Measurements from ENCODE around the gene MACROD2. TPM values are rescaled to one million over a fixed set of nuclear protein-coding genes. Genes with fewer than 3 reads are reported as not detected.

Gene MACROD2
- total RNA-seq, 4 donors from 2014 or later, result 2.1 to 28.1 (median 12.6) TPM

- no peak for DNase-seq
- intact Hi-C loops (cut with DNase I; ENCODE audit: low total_unique reads), result no loop called here
- Histone ChIP-seq H3K27me3 (no peaks in the 10 kb centered on the region), H3K27ac (no peak overlapping the region), H3K4me1 (no peaks in the 10 kb centered on the region), H3K9me3 (no peaks in the 10 kb centered on the region), H3K36me3 (no peaks in the 10 kb centered on the region), H3K4me3 (no peak overlapping the region)
- no peak for TF ChIP-seq POLR2A (IDR thresholded peaks at IDR 0.05)
- no peak for TF ChIP-seq CTCF (IDR thresholded peaks at IDR 0.05)
Observed at GRCh38 chr20:15336011-15336410, 1340.7 kb downstream of the MACROD2 start.

DNA sequence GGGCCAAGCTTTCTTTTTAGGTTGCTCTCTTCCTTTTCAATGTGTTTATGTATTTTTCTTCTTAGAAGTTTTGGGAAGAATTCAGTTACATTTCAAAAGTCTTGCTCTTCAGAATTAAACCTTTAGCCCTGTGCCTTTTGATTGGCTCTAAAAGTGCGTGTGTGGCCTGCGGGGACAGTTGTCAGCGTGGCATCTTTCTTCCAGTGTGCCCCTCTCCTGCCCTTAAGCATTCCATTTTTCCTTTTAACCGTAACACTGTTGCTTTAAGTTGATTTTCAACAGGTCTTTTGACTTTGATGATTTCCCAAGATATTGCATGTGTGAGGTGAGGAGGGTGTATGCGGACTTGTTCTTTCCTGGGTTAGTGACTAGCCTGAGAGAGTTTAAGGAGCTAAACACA, 1341.2 kb downstream of the MACROD2 start:
- Histone ChIP-seq H3K4me3 (no peak overlapping the region), H3K36me3 (no peaks in the 10 kb centered on the region), H3K27me3 (no peaks in the 10 kb centered on the region), H3K27ac (no peak overlapping the region), H3K4me1 (no peaks in the 10 kb centered on the region), H3K9me3 (no peaks in the 10 kb centered on the region)
- DNase-seq, result no peak
- intact Hi-C loops (cut with DNase I; ENCODE audit: low total_unique reads), result no loop called here
- TF ChIP-seq CTCF (IDR thresholded peaks at IDR 0.05) (no peak), POLR2A (IDR thresholded peaks at IDR 0.05) (no peak)

DNA sequence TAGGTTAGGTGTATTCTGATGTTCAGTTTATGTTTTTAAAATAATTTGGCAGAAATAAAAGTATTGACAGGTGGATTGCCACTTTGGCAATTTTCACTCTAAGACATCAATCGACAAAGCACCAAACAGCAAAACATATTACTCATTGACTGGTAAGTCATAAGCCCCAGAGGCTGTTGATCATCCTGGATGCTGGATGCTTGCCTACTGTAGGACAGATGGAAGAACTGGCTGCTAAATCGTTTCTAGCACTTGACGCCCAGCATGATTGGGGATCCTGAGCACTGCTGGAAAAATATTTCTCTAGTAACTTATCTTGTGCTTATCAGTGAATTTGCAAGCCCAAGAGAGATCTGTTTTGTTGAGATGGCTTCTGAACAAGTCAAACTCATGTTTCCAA, 1343.9 kb downstream of the MACROD2 start:
- intact Hi-C loops (cut with DNase I; ENCODE audit: low total_unique reads), result no loop called here

DNA sequence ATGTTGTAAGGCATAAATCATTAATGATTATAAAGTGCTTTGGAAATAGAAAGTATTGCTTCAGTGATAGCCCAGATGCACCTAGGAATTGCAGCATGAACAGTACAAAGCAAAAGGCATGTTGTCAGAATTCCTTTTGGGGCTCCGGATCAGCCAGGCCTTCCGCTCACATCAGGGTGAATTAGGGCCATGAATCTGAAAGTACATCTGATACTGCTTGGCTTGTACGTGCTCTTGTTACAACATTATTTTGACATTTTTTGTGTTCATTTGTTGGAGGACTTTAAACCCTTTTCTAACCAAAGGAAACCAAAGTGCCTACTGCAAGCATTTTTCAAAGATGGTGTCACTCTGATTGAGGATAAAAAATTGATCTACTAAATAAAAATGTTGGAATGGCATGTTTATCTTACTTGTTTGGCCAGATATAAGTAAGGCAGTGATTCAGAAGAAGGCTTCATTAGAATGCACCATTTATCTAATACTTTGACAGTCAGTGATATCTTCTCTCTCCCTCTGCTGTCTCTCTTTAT, 1347.7 kb downstream of the MACROD2 start:
- no peaks in the 10 kb centered on the region for H3K4me1 ChIP-seq
- peak in 1 of 2 donors; percentile 13 for DNase-seq
- H3K27ac ChIP-seq, result no peak overlapping the region
- H3K9me3 ChIP-seq, result no peaks in the 10 kb centered on the region
- H3K27me3 ChIP-seq, result no peaks in the 10 kb centered on the region
- no peak overlapping the region for H3K4me3 ChIP-seq
- no peaks in the 10 kb centered on the region for H3K36me3 ChIP-seq
- intact Hi-C loops (cut with DNase I; ENCODE audit: low total_unique reads), result no loop called here
- no peak for TF ChIP-seq POLR2A (IDR thresholded peaks at IDR 0.05)
- no peak for TF ChIP-seq CTCF (IDR thresholded peaks at IDR 0.05)

More for the DNA sequence above, 1343.9 kb downstream of the MACROD2 start:
- no peaks in the 10 kb centered on the region for H3K9me3 ChIP-seq
- H3K27ac ChIP-seq, result no peak overlapping the region
- no peaks in the 10 kb centered on the region for H3K4me1 ChIP-seq
- TF ChIP-seq POLR2A (IDR thresholded peaks at IDR 0.05) (no peak), CTCF (IDR thresholded peaks at IDR 0.05) (no peak)
- no peaks in the 10 kb centered on the region for H3K27me3 ChIP-seq
- no peak overlapping the region for H3K4me3 ChIP-seq
- H3K36me3 ChIP-seq, result no peaks in the 10 kb centered on the region
- DNase-seq, result no peak

GRCh38 chr20:15345287-15345686, 1350.0 kb downstream of the MACROD2 start:
- TF ChIP-seq CTCF (IDR thresholded peaks at IDR 0.05) (no peak), POLR2A (IDR thresholded peaks at IDR 0.05) (no peak)
- H3K27ac ChIP-seq, result no peak overlapping the region
- H3K27me3 ChIP-seq, result no peaks in the 10 kb centered on the region
- no peak for DNase-seq
- no peak overlapping the region for H3K4me3 ChIP-seq
- H3K4me1 ChIP-seq, result no peaks in the 10 kb centered on the region
- intact Hi-C loops (cut with DNase I; ENCODE audit: low total_unique reads), result no loop called here
- H3K9me3 ChIP-seq, result no peaks in the 10 kb centered on the region
- H3K36me3 ChIP-seq, result no peaks in the 10 kb centered on the region

Data from uterus (tissue), 4 donors.